ENCODE measurements around the gene GRK3.
"Not testable (repeated sequence)": the region's sequence is repeated elsewhere in the genome, so short reads cannot be mapped to it uniquely, and the experiment has no call there.

Gene GRK3

GRCh38 chr22:25702040-25702439 lies 137.6 kb downstream of the GRK3 start:
- no peaks in the 10 kb centered on the region for H3K4me1 ChIP-seq (ENCODE audit: control insufficient read depth in 2 of 2, insufficient read depth in 2 of 2, low read length in 2 of 2)
- no peak overlapping the region for H3K4me3 ChIP-seq (ENCODE audit: low read length in 2 of 2)
- H3K9me3 ChIP-seq (ENCODE audit: control insufficient read depth in 2 of 2, low read length in 2 of 2) = no peaks in the 10 kb centered on the region
- no peak overlapping the region for H3K9ac ChIP-seq (ENCODE audit: low read depth in 1 of 2, low read length in 2 of 2)
- no peaks in the 10 kb centered on the region for H3K36me3 ChIP-seq (ENCODE audit: control insufficient read depth in 2 of 2, insufficient read depth in 2 of 2, low read length in 2 of 2)
- no peak overlapping the region for H3K27ac ChIP-seq (ENCODE audit: low read depth in 2 of 2, low read length in 2 of 2)
- H3K27me3 ChIP-seq (ENCODE audit: control insufficient read depth in 2 of 2, insufficient read depth in 2 of 2, low read length in 2 of 2) = no peaks in the 10 kb centered on the region

DNA sequence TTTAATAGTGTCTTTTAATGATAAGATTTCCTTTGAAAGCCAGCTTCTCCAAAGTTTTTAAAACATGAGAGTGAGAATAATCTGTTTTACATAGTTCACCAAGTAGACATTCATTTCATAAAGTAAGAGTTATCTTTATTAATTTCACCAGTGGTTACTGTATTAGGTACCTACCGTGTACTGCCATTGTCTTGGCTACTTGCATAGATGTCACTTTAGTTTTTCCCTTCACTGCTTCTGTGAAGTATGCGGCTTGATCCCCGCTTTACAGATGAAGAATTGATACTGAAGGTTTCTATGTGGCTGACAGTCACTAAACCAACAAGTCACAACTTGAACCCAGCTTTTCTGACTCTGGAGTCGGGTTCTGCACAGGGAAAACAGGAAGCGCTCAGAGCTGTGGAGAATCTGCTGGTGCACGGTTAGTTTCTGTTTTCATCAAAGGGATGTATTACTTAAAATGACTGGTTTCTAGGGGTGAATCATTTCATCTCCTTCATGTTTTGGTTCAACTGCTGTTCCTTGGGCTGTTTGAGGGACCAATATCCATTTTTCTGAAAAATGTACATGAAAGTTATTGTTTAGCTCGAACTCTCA lies 138.2 kb downstream of the GRK3 start:
- Histone ChIP-seq H3K27me3 (ENCODE audit: control insufficient read depth in 2 of 2, insufficient read depth in 2 of 2, low read length in 2 of 2) (no peaks in the 10 kb centered on the region), H3K9ac (ENCODE audit: low read depth in 1 of 2, low read length in 2 of 2) (no peak overlapping the region), H3K4me3 (ENCODE audit: low read length in 2 of 2) (no peak overlapping the region), H3K36me3 (ENCODE audit: control insufficient read depth in 2 of 2, insufficient read depth in 2 of 2, low read length in 2 of 2) (peaks cover 4% of the 10 kb centered on the region in 2 donors), H3K9me3 (ENCODE audit: control insufficient read depth in 2 of 2, low read length in 2 of 2) (no peaks in the 10 kb centered on the region), H3K27ac (ENCODE audit: low read depth in 2 of 2, low read length in 2 of 2) (no peak overlapping the region), H3K4me1 (ENCODE audit: control insufficient read depth in 2 of 2, insufficient read depth in 2 of 2, low read length in 2 of 2) (no peaks in the 10 kb centered on the region)

DNA sequence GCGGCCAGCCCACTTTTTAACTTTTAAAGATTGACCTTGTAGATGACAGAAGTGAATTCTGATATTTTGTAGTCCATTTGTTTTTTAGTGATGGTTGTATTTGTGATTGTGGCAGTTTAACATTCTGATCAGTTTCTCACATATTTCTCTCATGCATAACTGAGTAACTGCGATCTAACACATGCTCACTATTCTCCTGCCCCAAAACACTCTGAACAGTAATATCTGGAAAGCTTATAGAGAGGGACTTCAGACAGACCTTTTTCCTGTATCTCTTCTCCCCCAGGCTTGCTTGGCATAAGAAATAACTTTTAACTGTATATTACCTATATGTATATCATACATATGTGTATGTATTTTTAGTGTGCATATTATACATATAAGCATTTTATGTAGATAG lies 140.2 kb downstream of the GRK3 start:
- Histone ChIP-seq H3K36me3 (ENCODE audit: control insufficient read depth in 2 of 2, insufficient read depth in 2 of 2, low read length in 2 of 2) (peaks cover 4% of the 10 kb centered on the region in 2 donors), H3K4me1 (ENCODE audit: control insufficient read depth in 2 of 2, insufficient read depth in 2 of 2, low read length in 2 of 2) (no peaks in the 10 kb centered on the region), H3K9me3 (ENCODE audit: control insufficient read depth in 2 of 2, low read length in 2 of 2) (no peaks in the 10 kb centered on the region), H3K9ac (ENCODE audit: low read depth in 1 of 2, low read length in 2 of 2) (no peak overlapping the region), H3K27ac (ENCODE audit: low read depth in 2 of 2, low read length in 2 of 2) (no peak overlapping the region), H3K27me3 (ENCODE audit: control insufficient read depth in 2 of 2, insufficient read depth in 2 of 2, low read length in 2 of 2) (no peaks in the 10 kb centered on the region), H3K4me3 (ENCODE audit: low read length in 2 of 2) (no peak overlapping the region)

GRCh38 chr22:25706197-25706596 lies 141.7 kb downstream of the GRK3 start:
- Histone ChIP-seq H3K27ac (ENCODE audit: low read depth in 2 of 2, low read length in 2 of 2) (no peak overlapping the region), H3K4me3 (ENCODE audit: low read length in 2 of 2) (no peak overlapping the region), H3K36me3 (ENCODE audit: control insufficient read depth in 2 of 2, insufficient read depth in 2 of 2, low read length in 2 of 2) (peaks cover 4% of the 10 kb centered on the region in 2 donors), H3K9ac (ENCODE audit: low read depth in 1 of 2, low read length in 2 of 2) (no peak overlapping the region), H3K9me3 (ENCODE audit: control insufficient read depth in 2 of 2, low read length in 2 of 2) (no peaks in the 10 kb centered on the region), H3K27me3 (ENCODE audit: control insufficient read depth in 2 of 2, insufficient read depth in 2 of 2, low read length in 2 of 2) (no peaks in the 10 kb centered on the region), H3K4me1 (ENCODE audit: control insufficient read depth in 2 of 2, insufficient read depth in 2 of 2, low read length in 2 of 2) (no peaks in the 10 kb centered on the region)

DNA sequence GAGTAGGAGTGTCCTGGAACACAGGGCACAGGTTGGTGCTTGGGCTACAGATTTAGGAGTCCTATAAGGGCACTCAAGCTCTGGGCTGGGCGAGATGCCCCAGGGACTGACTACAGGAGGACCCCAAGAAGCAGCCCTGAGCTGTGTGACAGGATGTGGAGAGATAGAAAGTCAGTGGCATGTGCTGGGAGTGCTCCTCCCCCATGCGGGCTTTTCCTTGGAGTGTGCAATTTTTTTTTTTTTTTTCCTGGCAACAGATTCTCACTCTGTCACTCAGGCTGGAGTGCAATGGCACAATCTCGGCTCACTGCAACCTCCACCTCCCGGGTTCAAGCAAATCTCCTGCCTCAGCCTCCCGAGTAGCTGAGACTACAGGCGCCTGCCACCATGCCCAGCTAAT lies 144.0 kb downstream of the GRK3 start:
- not testable (repeated sequence) for H3K36me3 ChIP-seq (ENCODE audit: control insufficient read depth in 2 of 2, insufficient read depth in 2 of 2, low read length in 2 of 2); H3K4me3 ChIP-seq (ENCODE audit: low read length in 2 of 2); H3K4me1 ChIP-seq (ENCODE audit: control insufficient read depth in 2 of 2, insufficient read depth in 2 of 2, low read length in 2 of 2); H3K27ac ChIP-seq (ENCODE audit: low read depth in 2 of 2, low read length in 2 of 2); H3K9ac ChIP-seq (ENCODE audit: low read depth in 1 of 2, low read length in 2 of 2); H3K9me3 ChIP-seq (ENCODE audit: control insufficient read depth in 2 of 2, low read length in 2 of 2); H3K27me3 ChIP-seq (ENCODE audit: control insufficient read depth in 2 of 2, insufficient read depth in 2 of 2, low read length in 2 of 2)

DNA sequence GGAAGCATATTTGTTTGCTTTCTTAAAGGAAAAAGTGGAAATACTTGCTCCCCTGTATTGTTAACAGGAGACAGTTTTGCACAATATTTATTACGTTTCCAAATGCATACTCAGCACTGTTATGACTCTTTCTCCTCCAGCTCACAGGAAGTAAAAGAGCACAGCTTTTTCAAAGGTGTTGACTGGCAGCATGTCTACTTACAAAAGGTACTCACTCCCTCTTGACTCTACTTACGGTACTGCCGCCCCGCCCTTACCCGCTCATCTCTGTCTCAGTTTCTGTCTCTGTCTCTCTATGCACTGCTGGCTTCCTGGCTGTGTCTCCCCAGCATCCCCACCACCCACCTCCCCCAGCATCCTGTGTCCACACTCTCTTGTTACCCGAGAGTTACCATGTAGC lies 145.3 kb downstream of the GRK3 start:
- no peak overlapping the region for H3K27ac ChIP-seq (ENCODE audit: low read depth in 2 of 2, low read length in 2 of 2)
- H3K9me3 ChIP-seq (ENCODE audit: control insufficient read depth in 2 of 2, low read length in 2 of 2) = no peaks in the 10 kb centered on the region

GRCh38 chr22:25710501-25710900 lies 146.0 kb downstream of the GRK3 start:
- Histone ChIP-seq H3K9ac (ENCODE audit: low read depth in 1 of 2, low read length in 2 of 2) (no peak overlapping the region), H3K4me1 (ENCODE audit: control insufficient read depth in 2 of 2, insufficient read depth in 2 of 2, low read length in 2 of 2) (no peaks in the 10 kb centered on the region), H3K27me3 (ENCODE audit: control insufficient read depth in 2 of 2, insufficient read depth in 2 of 2, low read length in 2 of 2) (no peaks in the 10 kb centered on the region), H3K27ac (ENCODE audit: low read depth in 2 of 2, low read length in 2 of 2) (no peak overlapping the region), H3K36me3 (ENCODE audit: control insufficient read depth in 2 of 2, insufficient read depth in 2 of 2, low read length in 2 of 2) (peaks cover 4% of the 10 kb centered on the region in 2 donors), H3K9me3 (ENCODE audit: control insufficient read depth in 2 of 2, low read length in 2 of 2) (no peaks in the 10 kb centered on the region), H3K4me3 (ENCODE audit: low read length in 2 of 2) (no peak overlapping the region)

More for the DNA sequence above, 145.3 kb downstream of the GRK3 start:
- Histone ChIP-seq H3K4me1 (ENCODE audit: control insufficient read depth in 2 of 2, insufficient read depth in 2 of 2, low read length in 2 of 2) (no peaks in the 10 kb centered on the region), H3K9ac (ENCODE audit: low read depth in 1 of 2, low read length in 2 of 2) (no peak overlapping the region), H3K27me3 (ENCODE audit: control insufficient read depth in 2 of 2, insufficient read depth in 2 of 2, low read length in 2 of 2) (no peaks in the 10 kb centered on the region), H3K4me3 (ENCODE audit: low read length in 2 of 2) (no peak overlapping the region), H3K36me3 (ENCODE audit: control insufficient read depth in 2 of 2, insufficient read depth in 2 of 2, low read length in 2 of 2) (peaks cover 4% of the 10 kb centered on the region in 2 donors)

- Histone ChIP-seq H3K4me1 (ENCODE audit: control insufficient read depth in 2 of 2, insufficient read depth in 2 of 2, low read length in 2 of 2) (no peaks in the 10 kb centered on the region), H3K27me3 (ENCODE audit: control insufficient read depth in 2 of 2, insufficient read depth in 2 of 2, low read length in 2 of 2) (no peaks in the 10 kb centered on the region), H3K36me3 (ENCODE audit: control insufficient read depth in 2 of 2, insufficient read depth in 2 of 2, low read length in 2 of 2) (peaks cover 4% of the 10 kb centered on the region in 2 donors), H3K9ac (ENCODE audit: low read depth in 1 of 2, low read length in 2 of 2) (no peak overlapping the region), H3K27ac (ENCODE audit: low read depth in 2 of 2, low read length in 2 of 2) (no peak overlapping the region), H3K4me3 (ENCODE audit: low read length in 2 of 2) (no peak overlapping the region), H3K9me3 (ENCODE audit: control insufficient read depth in 2 of 2, low read length in 2 of 2) (no peaks in the 10 kb centered on the region)
Observed at GRCh38 chr22:25711491-25711890, 147.0 kb downstream of the GRK3 start.

- H3K4me1 ChIP-seq (ENCODE audit: control insufficient read depth in 2 of 2, insufficient read depth in 2 of 2, low read length in 2 of 2) = no peaks in the 10 kb centered on the region
- H3K4me3 ChIP-seq (ENCODE audit: low read length in 2 of 2) = no peak overlapping the region
- H3K9me3 ChIP-seq (ENCODE audit: control insufficient read depth in 2 of 2, low read length in 2 of 2) = no peaks in the 10 kb centered on the region
- H3K27ac ChIP-seq (ENCODE audit: low read depth in 2 of 2, low read length in 2 of 2) = no peak overlapping the region
- no peaks in the 10 kb centered on the region for H3K27me3 ChIP-seq (ENCODE audit: control insufficient read depth in 2 of 2, insufficient read depth in 2 of 2, low read length in 2 of 2)
- no peaks in the 10 kb centered on the region for H3K36me3 ChIP-seq (ENCODE audit: control insufficient read depth in 2 of 2, insufficient read depth in 2 of 2, low read length in 2 of 2)
- no peak overlapping the region for H3K9ac ChIP-seq (ENCODE audit: low read depth in 1 of 2, low read length in 2 of 2)
Observed at GRCh38 chr22:25712661-25713400, 148.4 kb downstream of the GRK3 start.

- no peaks in the 10 kb centered on the region for H3K36me3 ChIP-seq (ENCODE audit: control insufficient read depth in 2 of 2, insufficient read depth in 2 of 2, low read length in 2 of 2)
- no peaks in the 10 kb centered on the region for H3K4me1 ChIP-seq (ENCODE audit: control insufficient read depth in 2 of 2, insufficient read depth in 2 of 2, low read length in 2 of 2)
- no peak overlapping the region for H3K9ac ChIP-seq (ENCODE audit: low read depth in 1 of 2, low read length in 2 of 2)
- H3K9me3 ChIP-seq (ENCODE audit: control insufficient read depth in 2 of 2, low read length in 2 of 2) = no peaks in the 10 kb centered on the region
- no peaks in the 10 kb centered on the region for H3K27me3 ChIP-seq (ENCODE audit: control insufficient read depth in 2 of 2, insufficient read depth in 2 of 2, low read length in 2 of 2)
- H3K4me3 ChIP-seq (ENCODE audit: low read length in 2 of 2) = no peak overlapping the region
- no peak overlapping the region for H3K27ac ChIP-seq (ENCODE audit: low read depth in 2 of 2, low read length in 2 of 2)
Observed at GRCh38 chr22:25714070-25714469, 149.6 kb downstream of the GRK3 start.

Measured in mucosa of rectum (tissue), 2 donors.